Esophagus muscularis mucosa (tissue), 3 donors: Measurements from ENCODE around the gene API5.

Experiments
- CTCF ChIP-seq, 3 experiments: fragments of 200-600 bp in 2 of 3; fragments of 450-650 bp in 1 of 3; sonication (generic) in 2 of 3; IDR thresholded peaks; one replicate each; pipeline ENCODE4 v1.5.1; 2017 to 2019; ENCODE audit warnings: antibody characterized with exemption in 3 of 3, mild to moderate bottlenecking in 2 of 3, moderate library complexity in 1 of 3
- EP300 ChIP-seq: sonication (generic); formaldehyde crosslinking; IDR thresholded peaks from one replicate; pipeline ENCODE4 v1.6.1; 2017; ENCODE audit warnings: antibody characterized with exemption

DNA sequence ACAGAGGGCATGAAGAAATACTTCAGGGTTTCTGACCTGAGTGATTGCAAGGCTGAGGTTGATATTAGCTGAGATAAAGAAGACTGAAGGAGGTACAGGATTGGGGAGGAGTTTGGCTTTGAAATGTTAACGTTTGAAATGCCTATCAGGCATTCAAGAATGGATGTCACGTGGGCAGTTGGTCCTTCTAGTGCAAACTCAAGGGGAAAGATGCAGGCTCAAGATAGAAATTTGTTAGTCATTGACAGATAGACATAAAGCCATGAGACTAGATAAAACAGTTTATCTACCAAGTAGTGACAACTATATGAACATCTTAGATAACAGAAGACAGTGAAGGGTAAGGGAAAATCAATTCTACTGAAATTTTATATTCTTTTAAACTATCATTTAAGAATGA is 70.0 kb downstream of the API5 start:
- TF ChIP-seq CTCF (IDR thresholded peaks at IDR 0.05) (no peak), EP300 (no peak)
